ENCODE results near the gene USH1G. TPM values are rescaled to one million over a fixed set of nuclear protein-coding genes. Genes with fewer than 3 reads are reported as not detected.
"Not testable (repeated sequence)": the region's sequence is repeated elsewhere in the genome, so short reads cannot be mapped to it uniquely, and the experiment has no call there.

The USH1G gene
- total and polyA plus RNA-seq, 2 experiments from 2014 or later: 0.65 to 1.6 TPM

GRCh38 chr17:74907012-74907411 lies 16.0 kb downstream of the USH1G start:
- 97% methylated on average over 23 of the region's 34 CpGs for WGBS (ENCODE audit: low lambda C conversion rate, missing lambda C conversion rate)
- Histone ChIP-seq H3K79me2 (no peaks in the 10 kb centered on the region), H4K20me1 (ENCODE audit: insufficient read depth, poor library complexity, severe bottlenecking) (no peaks in the 10 kb centered on the region)

GRCh38 chr17:74906214-74906793 lies 16.8 kb downstream of the USH1G start:
- not testable (repeated sequence) for H2AFZ ChIP-seq; H4K20me1 ChIP-seq (ENCODE audit: insufficient read depth, poor library complexity, severe bottlenecking); H3K4me2 ChIP-seq; H3K27ac ChIP-seq; H3K4me1 ChIP-seq (ENCODE audit: insufficient read depth); H3K36me3 ChIP-seq (replicated peaks; ENCODE audit: insufficient read depth, low read depth); H3K9me2 ChIP-seq (replicated peaks; ENCODE audit: insufficient read depth); H3K9me3 ChIP-seq (ENCODE audit: low read depth); DNase-seq (ENCODE audit: low spot score); H3K27me3 ChIP-seq; H3K79me2 ChIP-seq; H3K4me3 ChIP-seq
- WGBS (ENCODE audit: low lambda C conversion rate, missing lambda C conversion rate): 84% methylated on average over 6 of the region's 6 CpGs

More at GRCh38 chr17:74907012-74907411, 16.0 kb downstream of the USH1G start:
- no peak overlapping the region for H3K4me2 ChIP-seq
- no peak overlapping the region for H3K4me3 ChIP-seq
- no peaks in the 10 kb centered on the region for H3K9me3 ChIP-seq (ENCODE audit: low read depth)
- TF ChIP-seq EZH2phosphoT487 (IDR thresholded peaks at IDR 0.05; ENCODE audit: low read depth, severe bottlenecking, unreplicated experiment) (no peak), EZH2 (IDR thresholded peaks at IDR 0.05; ENCODE audit: borderline replicate concordance) (no peak), CTCF (IDR thresholded peaks at IDR 0.05; ENCODE audit: poor library complexity) (no peak)
- H2AFZ ChIP-seq: no peak overlapping the region
- no peaks in the 10 kb centered on the region for H3K36me3 ChIP-seq (replicated peaks; ENCODE audit: insufficient read depth, low read depth)
- peaks cover 13% of the 10 kb centered on the region for H3K4me1 ChIP-seq (ENCODE audit: insufficient read depth)
- no peak overlapping the region for H3K27ac ChIP-seq
- no peaks in the 10 kb centered on the region for H3K9me2 ChIP-seq (replicated peaks; ENCODE audit: insufficient read depth)
- no peaks in the 10 kb centered on the region for H3K27me3 ChIP-seq
- DNase-seq (ENCODE audit: low spot score): no peak

- no peaks in the 10 kb centered on the region for H3K79me2 ChIP-seq
- DNase-seq (ENCODE audit: low spot score): no peak
- no peaks in the 10 kb centered on the region for H3K9me3 ChIP-seq (ENCODE audit: low read depth)
- peaks cover 5% of the 10 kb centered on the region for H3K4me1 ChIP-seq (ENCODE audit: insufficient read depth)
- H2AFZ ChIP-seq: no peak overlapping the region
- H3K36me3 ChIP-seq (replicated peaks; ENCODE audit: insufficient read depth, low read depth): no peaks in the 10 kb centered on the region
- H3K27ac ChIP-seq: no peak overlapping the region
- WGBS (ENCODE audit: low lambda C conversion rate, missing lambda C conversion rate): 87% methylated on average over 7 of the region's 7 CpGs
- H3K27me3 ChIP-seq: no peaks in the 10 kb centered on the region
- H3K4me3 ChIP-seq: no peak overlapping the region
- TF ChIP-seq EZH2phosphoT487 (IDR thresholded peaks at IDR 0.05; ENCODE audit: low read depth, severe bottlenecking, unreplicated experiment) (no peak), EZH2 (IDR thresholded peaks at IDR 0.05; ENCODE audit: borderline replicate concordance) (no peak)
- H3K4me2 ChIP-seq: no peak overlapping the region
- no peaks in the 10 kb centered on the region for H4K20me1 ChIP-seq (ENCODE audit: insufficient read depth, poor library complexity, severe bottlenecking)
- H3K9me2 ChIP-seq (replicated peaks; ENCODE audit: insufficient read depth): no peaks in the 10 kb centered on the region
Observed at GRCh38 chr17:74904687-74905409, 18.2 kb downstream of the USH1G start.

GRCh38 chr17:74903671-74904070 lies 19.4 kb downstream of the USH1G start:
- TF ChIP-seq EZH2phosphoT487 (IDR thresholded peaks at IDR 0.05; ENCODE audit: low read depth, severe bottlenecking, unreplicated experiment): no peak
- no peak for TF ChIP-seq EZH2 (IDR thresholded peaks at IDR 0.05; ENCODE audit: borderline replicate concordance)
- 87% methylated on average over 6 of the region's 6 CpGs for WGBS (ENCODE audit: low lambda C conversion rate, missing lambda C conversion rate)
- no peak overlapping the region for H3K27ac ChIP-seq
- H3K4me3 ChIP-seq: no peak overlapping the region
- H4K20me1 ChIP-seq (ENCODE audit: insufficient read depth, poor library complexity, severe bottlenecking): no peaks in the 10 kb centered on the region
- H3K36me3 ChIP-seq (replicated peaks; ENCODE audit: insufficient read depth, low read depth): no peaks in the 10 kb centered on the region
- no peak overlapping the region for H2AFZ ChIP-seq
- H3K4me2 ChIP-seq: no peak overlapping the region
- H3K4me1 ChIP-seq (ENCODE audit: insufficient read depth): peaks cover 5% of the 10 kb centered on the region
- no peaks in the 10 kb centered on the region for H3K9me3 ChIP-seq (ENCODE audit: low read depth)
- H3K27me3 ChIP-seq: no peaks in the 10 kb centered on the region
- no peak for DNase-seq (ENCODE audit: low spot score)
- H3K9me2 ChIP-seq (replicated peaks; ENCODE audit: insufficient read depth): no peaks in the 10 kb centered on the region
- H3K79me2 ChIP-seq: no peaks in the 10 kb centered on the region

- no peaks in the 10 kb centered on the region for H4K20me1 ChIP-seq (ENCODE audit: insufficient read depth, poor library complexity, severe bottlenecking)
- no peak for TF ChIP-seq EZH2phosphoT487 (IDR thresholded peaks at IDR 0.05; ENCODE audit: low read depth, severe bottlenecking, unreplicated experiment)
- H2AFZ ChIP-seq: no peak overlapping the region
- peaks cover 5% of the 10 kb centered on the region for H3K4me1 ChIP-seq (ENCODE audit: insufficient read depth)
- no peak overlapping the region for H3K4me2 ChIP-seq
- 93% methylated on average over 9 of the region's 9 CpGs for WGBS (ENCODE audit: low lambda C conversion rate, missing lambda C conversion rate)
- H3K27me3 ChIP-seq: no peaks in the 10 kb centered on the region
- no peak overlapping the region for H3K27ac ChIP-seq
- H3K9me2 ChIP-seq (replicated peaks; ENCODE audit: insufficient read depth): no peaks in the 10 kb centered on the region
- H3K9me3 ChIP-seq (ENCODE audit: low read depth): no peaks in the 10 kb centered on the region
- no peak for DNase-seq (ENCODE audit: low spot score)
- H3K36me3 ChIP-seq (replicated peaks; ENCODE audit: insufficient read depth, low read depth): no peaks in the 10 kb centered on the region
- H3K79me2 ChIP-seq: no peaks in the 10 kb centered on the region
- H3K4me3 ChIP-seq: no peak overlapping the region
Observed at GRCh38 chr17:74903034-74903433, 20.0 kb downstream of the USH1G start.

Data from hepatocyte (in vitro differentiated cells).